Right lobe of liver (tissue), 6 donors: ENCODE data around the gene LEP. TPM values are rescaled to one million over a fixed set of nuclear protein-coding genes. Genes with fewer than 3 reads are reported as not detected.
A peak's percentile ranks its signal among the peaks of the same experiment; 100 is the strongest.

Source experiments
- ATAC-seq, 4 donors: fragments of 200-7000 bp; cut with Tn5 transposase; one replicate each; pipeline ENCODE4 v1.9.1; 2020; ENCODE audit warnings: mild to moderate bottlenecking in 4 of 4, moderate library complexity in 4 of 4
- DNase-seq, 3 donors: peaks; one replicate each; pipeline ENCODE4 v3.0.0-alpha.2; 2020
- H3K27ac ChIP-seq, 3 donors: fragments of 200-600 bp; one replicate each; pipeline ENCODE4 v1.8.0; 2022
- H3K27me3 ChIP-seq, 2 donors: fragments of 200-600 bp; one replicate each; pipeline ENCODE4 v1.8.0; 2022
- H3K36me3 ChIP-seq, 4 donors: fragments of 200-600 bp; sonication (generic) in 1 of 4; one replicate each; pipeline versions ENCODE4 v1.5.1 to v1.8.0; 2017 to 2022; ENCODE audit warnings: control low read depth in 1 of 4
- H3K4me1 ChIP-seq, 4 donors: fragments of 200-600 bp; sonication (generic) in 1 of 4; one replicate each; pipeline versions ENCODE4 v1.5.1 to v1.8.0; 2017 to 2022; ENCODE audit warnings: control low read depth in 1 of 4
- H3K4me3 ChIP-seq, 3 donors: fragments of 200-600 bp; one replicate each; pipeline ENCODE4 v1.8.0; 2022
- H3K9me3 ChIP-seq, 4 donors: fragments of 200-600 bp; sonication (generic) in 1 of 4; one replicate each; pipeline versions ENCODE4 v1.5.1 to v1.8.0; 2017 to 2022; ENCODE audit warnings: control low read depth in 1 of 4
- POLR2A ChIP-seq: fragments of 450-650 bp; IDR thresholded peaks from one replicate; pipeline ENCODE4 v1.6.1; 2017; ENCODE audit warnings: antibody characterized with exemption, mild to moderate bottlenecking
- WGBS: methylation state at CpG from one replicate; pipeline ENCODE4 v1.1.6; 2018; ENCODE audit warnings: low coverage, low lambda C conversion rate; ENCODE audit not compliant: insufficient coverage; ENCODE audit errors: missing lambda C conversion rate; 5-methylcytosine and 5-hydroxymethylcytosine counted together
- intact Hi-C, 2 donors: fragments of 100-400 bp; cut with DNase I; formaldehyde crosslinking; loops; one replicate each; pipeline versions ENCODE4 v1.11.2 to v1.14.1; 2022
- total RNA-seq, 6 experiments: library from RNA; depleted of rRNA in 2 of 6; stranded (reverse); fragments of >200 nt in 2 of 6; fragmentation: NEBNext Ultra II Directional in 3 of 6; extraction: Animal tissue kit (Norgen Biotek cat#: 25700) in 3 of 6; gene quantifications; one replicate each; pipeline versions ENCODE4 v1.1.0 to v1.2.4, GENCODE V29; 2016 to 2023
- TF ChIP-seq, protein P1 (sequence below), 4 donors: fragments of 200-600 bp in 3 of 4; fragments of 450-650 bp in 1 of 4; IDR thresholded peaks; one replicate each; pipeline versions ENCODE4 v1.5.1 to v1.8.0; 2016 to 2022; ENCODE audit warnings: antibody characterized with exemption in 4 of 4, mild to moderate bottlenecking in 2 of 4
- donor health status: DM: no; HTN: yes; CAD: no.
- donor health status: DM: no; HTN: no; CAD: no.
- donor health status: DM: no; HTN: no; CAD: no.
- donor health status: DM: no; HTN: yes; CAD: no.
- donor health status: DM: no; HTN: yes; CAD: no.

The LEP gene
- total RNA-seq, 6 experiments from 2014 or later = not detected

GRCh38 chr7:128227271-128227670, 13.8 kb upstream of the LEP start:
- H3K4me3 ChIP-seq = no peak overlapping the region
- DNase-seq (no peak), ATAC-seq (no peak)
- no peak overlapping the region for H3K27ac ChIP-seq
- H3K9me3 ChIP-seq = no peaks in the 10 kb centered on the region
- no peak for TF ChIP-seq POLR2A
- TF ChIP-seq, protein P1, sequence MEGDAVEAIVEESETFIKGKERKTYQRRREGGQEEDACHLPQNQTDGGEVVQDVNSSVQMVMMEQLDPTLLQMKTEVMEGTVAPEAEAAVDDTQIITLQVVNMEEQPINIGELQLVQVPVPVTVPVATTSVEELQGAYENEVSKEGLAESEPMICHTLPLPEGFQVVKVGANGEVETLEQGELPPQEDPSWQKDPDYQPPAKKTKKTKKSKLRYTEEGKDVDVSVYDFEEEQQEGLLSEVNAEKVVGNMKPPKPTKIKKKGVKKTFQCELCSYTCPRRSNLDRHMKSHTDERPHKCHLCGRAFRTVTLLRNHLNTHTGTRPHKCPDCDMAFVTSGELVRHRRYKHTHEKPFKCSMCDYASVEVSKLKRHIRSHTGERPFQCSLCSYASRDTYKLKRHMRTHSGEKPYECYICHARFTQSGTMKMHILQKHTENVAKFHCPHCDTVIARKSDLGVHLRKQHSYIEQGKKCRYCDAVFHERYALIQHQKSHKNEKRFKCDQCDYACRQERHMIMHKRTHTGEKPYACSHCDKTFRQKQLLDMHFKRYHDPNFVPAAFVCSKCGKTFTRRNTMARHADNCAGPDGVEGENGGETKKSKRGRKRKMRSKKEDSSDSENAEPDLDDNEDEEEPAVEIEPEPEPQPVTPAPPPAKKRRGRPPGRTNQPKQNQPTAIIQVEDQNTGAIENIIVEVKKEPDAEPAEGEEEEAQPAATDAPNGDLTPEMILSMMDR (IDR thresholded peaks at IDR 0.05) = no peak
- H3K36me3 ChIP-seq = no peaks in the 10 kb centered on the region
- 68% methylated on average over 3 of the region's 3 CpGs for WGBS
- no peaks in the 10 kb centered on the region for H3K27me3 ChIP-seq
- intact Hi-C loops = no loop called here
- no peaks in the 10 kb centered on the region for H3K4me1 ChIP-seq

DNA sequence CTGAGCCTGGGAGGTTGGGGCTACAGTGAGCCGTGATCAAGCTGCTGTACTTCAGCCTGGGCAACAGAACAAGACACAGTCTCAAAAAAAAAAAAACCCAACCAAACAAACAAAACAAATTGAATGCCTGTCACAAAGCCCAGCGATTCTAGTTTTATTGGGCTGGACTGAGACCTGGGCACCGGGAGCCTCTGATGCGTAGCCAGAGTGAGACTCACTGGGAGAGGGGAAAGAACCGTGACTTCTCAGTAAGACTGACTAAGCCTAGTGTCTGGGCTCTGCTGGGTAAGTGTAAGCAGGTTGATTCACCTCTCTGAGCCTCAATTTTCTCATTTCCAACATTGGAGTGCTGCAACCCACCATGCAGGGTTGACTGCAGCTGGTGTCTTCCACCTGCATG, 10.1 kb upstream of the LEP start:
- 86% methylated on average over 5 of the region's 5 CpGs for WGBS
- H3K4me3 ChIP-seq = no peak overlapping the region
- intact Hi-C loops = no loop called here
- H3K36me3 ChIP-seq = no peaks in the 10 kb centered on the region
- TF ChIP-seq POLR2A = no peak
- TF ChIP-seq, protein P1 (IDR thresholded peaks at IDR 0.05) = no peak
- no peaks in the 10 kb centered on the region for H3K9me3 ChIP-seq
- H3K27me3 ChIP-seq = no peaks in the 10 kb centered on the region
- DNase-seq (no peak), ATAC-seq (no peak)
- no peak overlapping the region for H3K27ac ChIP-seq
- no peaks in the 10 kb centered on the region for H3K4me1 ChIP-seq

GRCh38 chr7:128231677-128232076, 9.4 kb upstream of the LEP start:
- no peak for DNase-seq
- intact Hi-C loops = no loop called here
- Histone ChIP-seq H3K4me3 (no peak overlapping the region), H3K27me3 (no peaks in the 10 kb centered on the region), H3K36me3 (no peaks in the 10 kb centered on the region), H3K9me3 (no peaks in the 10 kb centered on the region), H3K27ac (no peak overlapping the region), H3K4me1 (no peaks in the 10 kb centered on the region)
- TF ChIP-seq, protein P1 (IDR thresholded peaks at IDR 0.05) = no peak
- TF ChIP-seq POLR2A = no peak
- 94% methylated on average over 5 of the region's 6 CpGs for WGBS
- no peak for ATAC-seq

- TF ChIP-seq, protein P1 (IDR thresholded peaks at IDR 0.05) = no peak
- TF ChIP-seq POLR2A = no peak
- Histone ChIP-seq H3K27me3 (no peaks in the 10 kb centered on the region), H3K36me3 (no peaks in the 10 kb centered on the region), H3K4me1 (no peaks in the 10 kb centered on the region), H3K27ac (no peak overlapping the region), H3K4me3 (no peak overlapping the region), H3K9me3 (no peaks in the 10 kb centered on the region)
- DNase-seq (no peak), ATAC-seq (no peak)
- intact Hi-C loops = no loop called here
- 57% methylated on average over 4 of the region's 5 CpGs for WGBS
Measured at GRCh38 chr7:128233471-128233870, 7.6 kb upstream of the LEP start.

DNA sequence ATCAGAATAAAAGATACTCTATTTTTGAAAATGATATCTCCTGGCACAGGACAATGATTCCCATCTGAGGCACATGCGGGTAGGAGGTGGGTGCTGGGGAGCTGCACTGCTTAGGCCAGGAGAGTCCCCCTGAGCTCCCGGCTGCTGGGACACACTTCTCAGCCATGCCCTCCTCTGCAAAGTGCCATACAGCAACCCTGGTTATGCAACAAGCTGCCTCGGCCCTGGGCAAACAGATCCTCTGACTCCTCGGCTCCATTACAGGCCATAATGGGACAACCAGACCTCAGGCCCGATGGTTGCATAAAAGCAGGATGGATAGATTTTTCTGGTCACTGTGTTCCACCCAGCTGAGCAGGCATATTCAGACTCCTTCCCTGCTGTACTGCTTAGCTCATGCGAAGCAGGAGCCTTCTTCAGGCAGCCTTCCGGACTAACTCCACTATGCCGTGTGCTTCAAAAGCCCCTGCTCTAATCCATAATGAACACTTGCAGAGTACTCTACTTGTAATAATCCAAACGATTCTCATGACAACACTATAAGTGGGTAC, 6.5 kb upstream of the LEP start:
- WGBS = 68% methylated on average over 6 of the region's 9 CpGs
- no peaks in the 10 kb centered on the region for H3K36me3 ChIP-seq
- no peak overlapping the region for H3K4me3 ChIP-seq
- intact Hi-C loops = no loop called here
- H3K9me3 ChIP-seq = no peaks in the 10 kb centered on the region
- DNase-seq (no peak), ATAC-seq (peak in 2 of 4 donors; percentile 39 to 69)
- no peaks in the 10 kb centered on the region for H3K27me3 ChIP-seq
- TF ChIP-seq POLR2A = no peak
- H3K4me1 ChIP-seq = no peaks in the 10 kb centered on the region
- no peak overlapping the region for H3K27ac ChIP-seq
